Karpas-422 (cell line): Measurements from ENCODE around the gene DDX55. TPM values are rescaled to one million over a fixed set of nuclear protein-coding genes. Genes with fewer than 3 reads are reported as not detected.
A peak's percentile ranks its signal among the peaks of the same experiment; 100 is the strongest.

ENCODE experiments used
- DNase-seq: peaks from one replicate; pipeline ENCODE4 v3.0.0-alpha.2; 2015
- H2AFZ ChIP-seq: fragments of 200-600 bp; sonication (generic); 2 replicates; pipeline ENCODE4 v1.6.1; 2014; ENCODE audit warnings: antibody characterized with exemption, low read length, mixed read lengths
- H3K27ac ChIP-seq: fragments of 200-600 bp; sonication (generic); 2 replicates; pipeline ENCODE4 v1.5.1; 2014; ENCODE audit warnings: mild to moderate bottlenecking, low read length, moderate library complexity
- H3K27me3 ChIP-seq: fragments of 200-600 bp; sonication (generic); 2 replicates; pipeline ENCODE4 v1.6.1; 2014; ENCODE audit warnings: low read length, mixed read lengths
- H3K36me3 ChIP-seq: fragments of 200-600 bp; sonication (generic); 2 replicates; pipeline ENCODE4 v1.6.1; 2014; ENCODE audit warnings: low read length, mixed read lengths; ENCODE audit not compliant: insufficient read depth
- H3K4me1 ChIP-seq: fragments of 200-600 bp; sonication (generic); 2 replicates; pipeline ENCODE4 v1.6.1; 2014; ENCODE audit warnings: mild to moderate bottlenecking, low read length, mixed read lengths
- H3K4me2 ChIP-seq: fragments of 200-600 bp; sonication (generic); 2 replicates; pipeline ENCODE4 v1.6.1; 2014; ENCODE audit warnings: low read length, low read depth, mild to moderate bottlenecking; ENCODE audit not compliant: poor library complexity, severe bottlenecking
- H3K4me3 ChIP-seq: fragments of 200-600 bp; sonication (generic); 2 replicates; pipeline ENCODE4 v1.5.1; 2014; ENCODE audit warnings: mild to moderate bottlenecking, antibody characterized with exemption, low read length, mixed read lengths
- H3K79me2 ChIP-seq: fragments of 200-600 bp; sonication (generic); 2 replicates; pipeline ENCODE4 v1.6.1; 2014; ENCODE audit warnings: mild to moderate bottlenecking, low read length, mixed read lengths
- H3K9ac ChIP-seq: fragments of 200-600 bp; sonication (generic); 2 replicates; pipeline ENCODE4 v1.6.0; 2014; ENCODE audit warnings: low read length
- H3K9me2 ChIP-seq: fragments of 200-600 bp; sonication (generic), shearing (Covaris generic); replicated peaks from 2 replicates; pipeline ENCODE4 v1.6.0; 2014; ENCODE audit warnings: mild to moderate bottlenecking, low read length, moderate library complexity; ENCODE audit not compliant: insufficient read depth
- H3K9me3 ChIP-seq: fragments of 300-700, 200-600 bp; sonication (generic); 2 replicates; pipeline ENCODE4 v1.6.1; 2014; ENCODE audit warnings: low read length, mixed read lengths
- H4K20me1 ChIP-seq: fragments of 200-600 bp; sonication (generic); 2 replicates; pipeline ENCODE4 v1.6.1; 2014; ENCODE audit warnings: mild to moderate bottlenecking, antibody characterized with exemption, low read length, low read depth; ENCODE audit not compliant: insufficient read depth
- total RNA-seq: library from RNA; depleted of rRNA; stranded (reverse); fragments of >200 nt; shearing (Covaris generic); gene quantifications from 2 replicates; pipeline ENCODE4 v1.2.3, GENCODE V29; 2014; ENCODE audit warnings: low replicate concordance

Gene DDX55
- total RNA-seq, 1 experiment from 2014 or later, result 36.4 TPM

DNA sequence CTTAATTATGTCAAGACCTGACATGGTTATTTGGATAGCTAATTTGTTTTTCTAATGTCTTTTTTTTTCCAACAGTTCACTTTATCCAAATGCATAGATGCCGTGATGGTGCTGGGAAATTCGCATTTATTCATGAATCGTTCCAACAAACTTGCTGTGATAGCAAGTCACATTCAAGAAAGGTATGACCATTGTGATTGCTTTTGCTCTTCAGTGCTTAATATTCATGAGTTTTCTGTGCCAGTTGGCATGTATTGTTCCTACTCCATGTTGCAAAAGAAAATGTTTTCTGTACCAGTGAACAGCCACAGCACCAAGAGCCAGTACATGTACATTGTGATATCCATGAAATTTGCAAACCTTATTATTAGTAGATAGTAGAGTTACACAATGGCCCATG, 43.5 kb downstream of the DDX55 start:
- H3K4me1 ChIP-seq, result peaks cover 2% of the 10 kb centered on the region; the same call in 1 of the 2 replicates
- no peak overlapping the region for H3K4me2 ChIP-seq
- H3K79me2 ChIP-seq, result peaks cover 55% of the 10 kb centered on the region

DNA sequence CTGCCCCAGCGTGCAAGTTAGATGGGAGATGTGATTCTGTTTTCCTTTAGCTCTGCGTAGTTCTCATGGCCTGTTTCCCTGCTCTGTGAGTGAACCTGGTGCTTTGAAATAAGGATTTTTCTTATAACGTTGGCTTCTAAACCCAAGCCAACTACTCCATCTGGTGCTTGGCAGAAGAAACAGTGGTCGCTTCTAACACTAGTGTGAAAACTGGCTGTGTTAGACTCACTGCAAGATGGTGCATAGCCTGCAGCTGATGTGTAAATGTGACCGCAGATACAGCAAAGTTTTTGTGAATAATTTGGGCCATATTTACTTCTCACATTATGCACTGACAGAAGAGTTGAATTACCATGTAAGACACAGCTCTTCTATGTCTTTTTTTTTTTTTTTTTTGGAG, 44.0 kb downstream of the DDX55 start:
- no peak overlapping the region for H3K27ac ChIP-seq
- H3K27me3 ChIP-seq, result no peaks in the 10 kb centered on the region
- H2AFZ ChIP-seq, result no peak overlapping the region
- H3K79me2 ChIP-seq, result peaks cover 52% of the 10 kb centered on the region
- H3K4me2 ChIP-seq, result no peak overlapping the region
- H3K9ac ChIP-seq, result no peak overlapping the region
- H3K4me3 ChIP-seq, result no peak overlapping the region
- DNase-seq, result no peak
- no peaks in the 10 kb centered on the region for H3K9me3 ChIP-seq
- no peaks in the 10 kb centered on the region for H4K20me1 ChIP-seq
- H3K9me2 ChIP-seq, result no peaks in the 10 kb centered on the region
- peaks cover 2% of the 10 kb centered on the region; the same call in 1 of the 2 replicates for H3K4me1 ChIP-seq
- peaks cover 44% of the 10 kb centered on the region for H3K36me3 ChIP-seq

More for the DNA sequence above, 43.5 kb downstream of the DDX55 start:
- H3K27me3 ChIP-seq, result no peaks in the 10 kb centered on the region
- no peaks in the 10 kb centered on the region for H3K9me3 ChIP-seq
- H3K9ac ChIP-seq, result no peak overlapping the region
- H3K27ac ChIP-seq, result no peak overlapping the region
- no peak for DNase-seq
- peaks cover 39% of the 10 kb centered on the region for H3K36me3 ChIP-seq
- no peak overlapping the region for H3K4me3 ChIP-seq
- H4K20me1 ChIP-seq, result no peaks in the 10 kb centered on the region
- no peak overlapping the region for H2AFZ ChIP-seq
- no peaks in the 10 kb centered on the region for H3K9me2 ChIP-seq

DNA sequence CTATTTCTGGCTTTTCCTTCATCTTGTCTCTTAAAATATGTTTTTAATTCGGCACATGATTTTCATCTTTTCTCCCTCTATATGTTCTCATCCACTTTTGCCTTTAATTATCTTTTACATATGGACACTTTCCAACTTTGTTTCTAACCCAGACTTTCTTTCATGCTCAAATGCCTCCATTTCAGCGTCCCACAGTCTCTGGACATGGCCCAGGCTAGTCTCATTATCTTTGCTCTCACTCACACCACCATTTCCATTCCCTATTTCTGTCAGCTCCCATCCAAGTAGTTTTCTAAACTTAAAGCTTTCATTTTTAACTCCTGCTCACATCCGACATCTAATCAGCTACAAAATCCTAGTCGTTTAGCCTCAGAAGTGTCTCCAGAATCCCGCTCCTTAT, 46.5 kb downstream of the DDX55 start:
- H3K27me3 ChIP-seq, result no peaks in the 10 kb centered on the region
- no peak overlapping the region for H3K4me2 ChIP-seq
- H3K9ac ChIP-seq, result no peak overlapping the region
- no peak overlapping the region for H3K27ac ChIP-seq
- no peaks in the 10 kb centered on the region for H4K20me1 ChIP-seq
- no peaks in the 10 kb centered on the region; the same call in 1 of the 2 replicates for H3K4me1 ChIP-seq
- DNase-seq, result no peak
- no peaks in the 10 kb centered on the region for H3K9me3 ChIP-seq
- H3K4me3 ChIP-seq, result no peak overlapping the region
- peaks cover 39% of the 10 kb centered on the region for H3K79me2 ChIP-seq
- H2AFZ ChIP-seq, result no peak overlapping the region
- H3K36me3 ChIP-seq, result peaks cover 50% of the 10 kb centered on the region
- no peaks in the 10 kb centered on the region for H3K9me2 ChIP-seq

DNA sequence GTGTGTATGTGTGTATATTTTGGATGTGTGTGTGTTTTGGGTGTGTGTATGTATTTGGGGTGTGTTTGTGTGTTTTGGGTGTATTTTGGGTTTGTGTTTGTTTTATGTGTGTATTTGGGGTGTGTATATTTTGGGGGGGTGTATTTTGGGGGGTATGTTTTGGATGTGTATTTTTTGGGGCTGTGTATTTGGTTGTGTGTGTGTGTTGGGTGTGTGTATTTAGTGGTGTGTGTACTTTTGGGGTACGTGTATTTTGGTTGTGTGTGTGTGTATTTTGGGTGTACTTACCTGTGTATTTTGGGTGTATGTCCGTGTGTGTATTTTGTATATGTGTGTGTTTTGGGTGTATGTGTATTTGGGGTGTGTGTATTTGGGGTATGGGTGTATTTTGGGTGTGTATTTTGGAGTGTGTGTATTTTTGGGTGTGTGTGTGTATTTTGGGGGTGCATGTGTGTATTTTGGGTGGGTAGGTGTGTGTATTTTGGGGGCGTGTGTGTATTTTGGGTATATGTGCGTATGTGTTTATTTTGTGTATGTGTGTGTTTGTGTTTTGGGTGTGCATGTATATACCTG, 52.3 kb downstream of the DDX55 start:
- H3K4me3 ChIP-seq, result no peak overlapping the region
- H4K20me1 ChIP-seq, result no peaks in the 10 kb centered on the region
- H3K9me2 ChIP-seq, result no peaks in the 10 kb centered on the region
- H3K9ac ChIP-seq, result no peak overlapping the region
- no peak overlapping the region for H3K27ac ChIP-seq
- peaks cover 13% of the 10 kb centered on the region for H3K79me2 ChIP-seq
- DNase-seq, result no peak
- peaks cover 26% of the 10 kb centered on the region for H3K4me1 ChIP-seq
- peak overlapping the region; percentile 52 for H3K4me2 ChIP-seq
- no peaks in the 10 kb centered on the region for H3K27me3 ChIP-seq
- H3K9me3 ChIP-seq, result no peaks in the 10 kb centered on the region
- H2AFZ ChIP-seq, result no peak overlapping the region
- peaks cover 29% of the 10 kb centered on the region; the same call in 1 of the 2 replicates for H3K36me3 ChIP-seq

DNA sequence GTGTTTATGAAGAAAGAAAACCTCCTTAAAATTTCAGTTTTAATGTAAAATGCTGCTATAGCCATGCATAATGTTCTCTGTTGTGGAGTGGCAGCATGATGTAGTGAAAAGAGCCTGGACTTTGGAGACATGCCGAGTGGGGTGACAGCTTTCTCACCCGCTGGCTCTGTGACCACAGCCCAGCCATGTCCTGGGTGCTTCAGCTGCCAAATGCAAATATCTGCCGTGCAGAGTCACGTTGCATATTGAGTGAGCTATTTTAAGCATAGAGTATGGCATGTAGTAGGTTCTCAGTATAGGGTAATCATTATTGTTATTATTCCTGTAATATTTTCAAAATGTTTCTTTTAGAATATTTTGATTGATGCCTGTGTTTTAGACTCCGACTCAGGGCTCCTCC, 53.5 kb downstream of the DDX55 start:
- H3K4me3 ChIP-seq, result 0 out of 2 replicates have a peak overlapping the region, but pooled peaks have one; percentile 11
- no peaks in the 10 kb centered on the region for H4K20me1 ChIP-seq
- H3K79me2 ChIP-seq, result peaks cover 9% of the 10 kb centered on the region
- peak overlapping the region; percentile 52 for H3K4me2 ChIP-seq
- H3K27me3 ChIP-seq, result no peaks in the 10 kb centered on the region
- H2AFZ ChIP-seq, result no peak overlapping the region
- DNase-seq, result peak; percentile 74
- H3K9me2 ChIP-seq, result no peaks in the 10 kb centered on the region
- no peaks in the 10 kb centered on the region for H3K9me3 ChIP-seq
- H3K36me3 ChIP-seq, result peaks cover 37% of the 10 kb centered on the region; the same call in 1 of the 2 replicates
- H3K9ac ChIP-seq, result peak overlapping the region; percentile 13
- H3K27ac ChIP-seq, result peak overlapping the region; percentile 48
- H3K4me1 ChIP-seq, result peaks cover 26% of the 10 kb centered on the region

DNA sequence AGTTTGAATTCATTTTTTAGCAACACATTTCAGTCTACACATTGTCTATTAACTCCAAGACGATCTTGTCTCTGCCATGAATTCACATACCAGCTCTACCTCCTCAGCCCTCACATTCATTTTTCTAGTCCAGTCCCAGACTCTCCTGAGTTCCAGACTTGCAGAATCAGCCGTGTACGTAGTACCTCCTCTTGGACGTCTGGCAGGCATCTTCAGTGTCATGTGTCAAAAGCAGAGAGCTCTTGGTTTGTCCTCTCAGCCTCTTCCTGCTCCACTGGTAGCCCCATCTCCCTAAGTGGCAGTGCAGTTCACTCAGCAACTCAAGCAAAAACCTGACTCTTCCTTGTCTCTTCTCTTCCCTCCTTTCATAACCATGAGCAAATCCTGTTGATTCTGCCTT, 54.5 kb downstream of the DDX55 start:
- no peak for DNase-seq
- no peaks in the 10 kb centered on the region for H3K9me3 ChIP-seq
- no peak overlapping the region for H3K27ac ChIP-seq

DNA sequence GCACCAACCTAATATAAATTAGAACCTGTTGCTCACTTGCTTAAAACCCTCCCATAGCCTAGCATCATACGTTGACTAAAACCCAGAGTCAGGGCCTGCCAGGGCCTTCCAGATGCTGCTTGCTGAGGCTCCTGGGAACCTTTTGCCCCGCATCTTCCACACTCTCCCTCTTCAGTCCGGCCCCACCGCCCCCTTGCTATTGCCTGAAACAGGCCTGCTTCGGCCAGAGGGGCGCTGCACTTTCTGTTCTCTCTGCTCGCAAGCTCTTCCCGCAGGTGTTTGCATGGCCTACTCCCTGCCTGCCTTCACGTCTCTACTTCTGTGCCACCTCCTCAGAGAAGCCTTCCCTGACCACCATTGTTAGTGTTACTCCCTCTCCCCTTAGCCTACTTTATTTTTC, 55.3 kb downstream of the DDX55 start:
- Histone ChIP-seq H3K9me2 (no peaks in the 10 kb centered on the region), H2AFZ (no peak overlapping the region)

More for the DNA sequence above, 54.5 kb downstream of the DDX55 start:
- Histone ChIP-seq H3K4me3 (no peak overlapping the region), H3K4me2 (no peak overlapping the region), H3K27me3 (no peaks in the 10 kb centered on the region), H3K4me1 (peaks cover 26% of the 10 kb centered on the region), H3K36me3 (peaks cover 36% of the 10 kb centered on the region; the same call in 1 of the 2 replicates), H4K20me1 (no peaks in the 10 kb centered on the region), H3K79me2 (peaks cover 9% of the 10 kb centered on the region), H2AFZ (no peak overlapping the region), H3K9me2 (no peaks in the 10 kb centered on the region), H3K9ac (no peak overlapping the region)

DNA sequence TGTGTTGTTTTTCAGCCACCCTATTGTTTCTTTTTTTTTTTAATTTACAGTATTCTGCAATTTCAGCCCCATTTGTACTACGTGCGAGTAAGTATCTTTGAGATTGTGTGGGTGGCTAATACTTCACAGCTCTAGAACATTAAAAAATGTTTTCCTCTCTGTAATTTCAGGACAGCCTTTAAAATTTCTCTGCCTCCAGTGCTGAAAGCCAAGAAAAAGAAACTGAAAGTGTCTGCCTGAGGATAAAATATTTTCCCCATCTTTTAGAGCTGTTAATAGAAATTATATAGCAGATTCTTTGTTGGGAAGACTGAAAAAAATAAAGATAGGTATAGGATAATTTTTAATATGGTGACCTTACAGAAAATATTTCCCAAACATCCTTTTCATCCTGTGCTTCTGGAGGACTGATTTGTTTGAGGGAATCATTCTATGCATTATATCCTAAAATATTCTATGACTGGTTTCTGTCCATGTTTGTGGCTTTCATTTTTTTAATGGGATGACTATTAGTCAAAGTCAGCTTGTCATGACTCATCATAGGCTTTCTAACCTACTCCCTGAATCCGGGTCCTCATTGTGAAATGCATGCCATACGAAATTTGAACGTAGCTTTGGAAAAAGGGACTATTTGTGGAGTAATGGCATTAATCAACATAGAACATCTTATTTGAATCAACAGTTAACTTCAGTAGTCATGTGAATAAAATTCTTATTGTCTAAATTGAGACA, 58.3 kb downstream of the DDX55 start:
- no peaks in the 10 kb centered on the region for H3K9me2 ChIP-seq
- H3K79me2 ChIP-seq, result no peaks in the 10 kb centered on the region
- H3K9ac ChIP-seq, result no peak overlapping the region
- no peak overlapping the region for H3K4me2 ChIP-seq
- no peak for DNase-seq
- no peak overlapping the region for H3K27ac ChIP-seq
- H4K20me1 ChIP-seq, result no peaks in the 10 kb centered on the region
- no peaks in the 10 kb centered on the region for H3K27me3 ChIP-seq
- peaks cover 8% of the 10 kb centered on the region for H3K4me1 ChIP-seq
- H2AFZ ChIP-seq, result no peak overlapping the region
- H3K4me3 ChIP-seq, result no peak overlapping the region
- no peaks in the 10 kb centered on the region for H3K9me3 ChIP-seq
- H3K36me3 ChIP-seq, result peaks cover 39% of the 10 kb centered on the region

More for the DNA sequence above, 55.3 kb downstream of the DDX55 start:
- no peak overlapping the region for H3K4me3 ChIP-seq
- H3K27ac ChIP-seq, result no peak overlapping the region
- no peaks in the 10 kb centered on the region for H3K9me3 ChIP-seq
- H3K27me3 ChIP-seq, result no peaks in the 10 kb centered on the region
- H3K4me2 ChIP-seq, result no peak overlapping the region
- no peaks in the 10 kb centered on the region for H4K20me1 ChIP-seq
- H3K36me3 ChIP-seq, result peaks cover 31% of the 10 kb centered on the region; the same call in 1 of the 2 replicates
- DNase-seq, result no peak
- H3K79me2 ChIP-seq, result peaks cover 5% of the 10 kb centered on the region
- peaks cover 26% of the 10 kb centered on the region for H3K4me1 ChIP-seq
- H3K9ac ChIP-seq, result no peak overlapping the region
